Measurements from ENCODE around the gene PRKCA.

GRCh38 chr17:66412857-66413558 lies 110.6 kb downstream of the PRKCA start:
- TF ChIP-seq POLR2A (IDR thresholded peaks at IDR 0.05) = no peak
- TF ChIP-seq CTCF (IDR thresholded peaks at IDR 0.05) = no peak
